CD4-positive, alpha-beta memory T cell (primary cell): ENCODE measurements around the gene AFAP1. TPM values are rescaled to one million over a fixed set of nuclear protein-coding genes. Genes with fewer than 3 reads are reported as not detected.

Source experiments
- CTCF ChIA-PET: fragments of 350-600 bp; sonication (Branson Sonifier 250); formaldehyde crosslinking; loops from one replicate; lab custom pipeline; 2021; ENCODE audit warnings: inconsistent platforms; ENCODE audit not compliant: partially characterized antibody; lab: Charles Lee
- POLR2A ChIA-PET: fragments of 350-600 bp; sonication (Branson Sonifier 250); formaldehyde crosslinking; loops from one replicate; lab custom pipeline; 2021; ENCODE audit not compliant: partially characterized antibody; lab: Charles Lee
- DNase-seq, 5 donors: peaks; one replicate each; pipeline versions ENCODE4 v3.0.0 to v3.0.0-alpha.2; 2020 to 2022; ENCODE audit warnings: mixed read lengths in 1 of 5
- H3K27ac ChIP-seq: one replicate; pipeline ENCODE4 v1.7.0; 2013; ENCODE audit warnings: low read depth, low read length
- H3K27me3 ChIP-seq: 2 replicates; pipeline ENCODE4 v1.7.0; 2013; ENCODE audit warnings: mild to moderate bottlenecking, low read length, moderate library complexity; ENCODE audit not compliant: insufficient read depth
- H3K36me3 ChIP-seq: 2 replicates; pipeline ENCODE4 v1.7.0; 2013; ENCODE audit warnings: mild to moderate bottlenecking, low read length, moderate library complexity; ENCODE audit not compliant: insufficient read depth
- H3K4me1 ChIP-seq: 2 replicates; pipeline ENCODE4 v1.7.0; 2013; ENCODE audit warnings: mild to moderate bottlenecking, low read length, moderate library complexity; ENCODE audit not compliant: insufficient read depth
- H3K4me3 ChIP-seq, 2 donors: one replicate each; pipeline ENCODE4 v1.7.0; 2013; ENCODE audit warnings: low read length in 2 of 2, mild to moderate bottlenecking in 1 of 2
- H3K9me3 ChIP-seq, 2 donors: one replicate each; pipeline ENCODE4 v1.7.0; 2013; ENCODE audit warnings: low read length in 2 of 2, control low read depth in 1 of 2; ENCODE audit not compliant: control insufficient read depth in 1 of 2
- H3K27ac Mint-ChIP-seq, 7 donors: one replicate each; pipeline ENCODE4 v1.8.0; 2020 to 2021; ENCODE audit warnings: mixed read lengths in 7 of 7, mild to moderate bottlenecking in 6 of 7, inconsistent platforms in 3 of 7, moderate library complexity in 3 of 7
- H3K27me3 Mint-ChIP-seq, 2 donors: one replicate each; pipeline ENCODE4 v1.8.0; 2020 to 2021; ENCODE audit warnings: mixed read lengths in 2 of 2
- H3K36me3 Mint-ChIP-seq, 2 donors: one replicate each; pipeline ENCODE4 v1.8.0; 2020 to 2021; ENCODE audit warnings: mixed read lengths in 2 of 2, inconsistent platforms in 1 of 2, mild to moderate bottlenecking in 1 of 2
- H3K4me1 Mint-ChIP-seq, 4 donors: one replicate each; pipeline ENCODE4 v1.8.0; 2020 to 2021; ENCODE audit warnings: mixed read lengths in 4 of 4, mild to moderate bottlenecking in 1 of 4
- H3K4me3 Mint-ChIP-seq, 8 donors: one replicate each; pipeline ENCODE4 v1.8.0; 2020 to 2021; ENCODE audit warnings: mixed read lengths in 8 of 8, mild to moderate bottlenecking in 7 of 8, moderate library complexity in 6 of 8, inconsistent platforms in 3 of 8
- H3K9me3 Mint-ChIP-seq, 8 donors: one replicate each; pipeline ENCODE4 v1.8.0; 2020 to 2021; ENCODE audit warnings: mixed read lengths in 8 of 8, mild to moderate bottlenecking in 5 of 8, inconsistent platforms in 3 of 8, moderate library complexity in 1 of 8
- intact Hi-C: fragments of 100-400 bp; cut with micrococcal nuclease; formaldehyde crosslinking; loops from one replicate; pipeline ENCODE4 v1.15.1; 2023
- polyA plus RNA-seq, 2 donors: library from polyadenylated mRNA; unstranded; fragments of 300-500 nt; fragmentation: Illumina TruSeq; gene quantifications; one replicate each; pipeline ENCODE4 v1.2.3, GENCODE V29; 2021
- total RNA-seq, 2 experiments: library from RNA; stranded (reverse); gene quantifications; one replicate each; pipeline ENCODE4 v1.2.3, GENCODE V29; 2021

Gene AFAP1
- total and polyA plus RNA-seq, 4 experiments from 2014 or later: 0.95 to 21.8 (median 12.6) TPM

DNA sequence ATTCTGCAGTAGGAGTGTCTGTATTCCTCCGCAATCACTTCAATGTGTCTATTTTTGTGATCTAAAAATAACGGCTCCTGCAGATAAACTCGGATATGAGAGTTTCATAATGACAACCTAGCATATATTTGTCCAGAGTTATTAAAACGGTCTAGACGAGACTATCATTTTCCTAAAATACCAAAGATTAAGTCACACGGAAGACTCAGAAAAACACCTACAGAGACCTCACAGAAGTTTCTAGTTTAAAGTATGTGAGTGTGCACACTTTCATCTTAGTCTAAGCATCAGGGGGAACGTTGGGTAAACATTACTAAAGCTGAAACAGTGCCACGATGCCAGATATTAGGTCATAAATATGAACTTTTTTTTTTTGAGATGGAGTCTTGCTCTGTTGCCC lies 156.9 kb downstream of the AFAP1 start:
- H3K4me3 ChIP-seq: no peak overlapping the region
- peaks cover 34 to 82% (median 63%) of the 10 kb centered on the region in 4 donors for H3K4me1 Mint-ChIP-seq
- H3K36me3 Mint-ChIP-seq: peaks cover 34 to 46% of the 10 kb centered on the region in 2 donors
- no peaks in the 10 kb centered on the region for H3K27me3 Mint-ChIP-seq
- peak overlapping the region; percentile 1 to 90 (median 72) for H3K27ac Mint-ChIP-seq
- no peaks in the 10 kb centered on the region for H3K9me3 Mint-ChIP-seq
- intact Hi-C loops: no loop called here
- H3K27ac ChIP-seq: no peak overlapping the region
- DNase-seq: no peak
- ChIA-PET CTCF (interaction anchor here (1.9 kb wide), 1 partner anchor 19 kb away, joined by 7 read pairs; no protein-coding TSS in a partner anchor), POLR2A (interaction anchor here (0.6 kb wide), 1 partner anchor 621 kb away, joined by 3 read pairs; no protein-coding TSS in a partner anchor)
- no peaks in the 10 kb centered on the region for H3K27me3 ChIP-seq
- H3K4me3 Mint-ChIP-seq: peak overlapping the region in 4 of 8 donors; percentile 24 to 78 (median 32)
- H3K9me3 ChIP-seq: no peaks in the 10 kb centered on the region
- no peaks in the 10 kb centered on the region for H3K36me3 ChIP-seq
- H3K4me1 ChIP-seq: peaks cover 32% of the 10 kb centered on the region

DNA sequence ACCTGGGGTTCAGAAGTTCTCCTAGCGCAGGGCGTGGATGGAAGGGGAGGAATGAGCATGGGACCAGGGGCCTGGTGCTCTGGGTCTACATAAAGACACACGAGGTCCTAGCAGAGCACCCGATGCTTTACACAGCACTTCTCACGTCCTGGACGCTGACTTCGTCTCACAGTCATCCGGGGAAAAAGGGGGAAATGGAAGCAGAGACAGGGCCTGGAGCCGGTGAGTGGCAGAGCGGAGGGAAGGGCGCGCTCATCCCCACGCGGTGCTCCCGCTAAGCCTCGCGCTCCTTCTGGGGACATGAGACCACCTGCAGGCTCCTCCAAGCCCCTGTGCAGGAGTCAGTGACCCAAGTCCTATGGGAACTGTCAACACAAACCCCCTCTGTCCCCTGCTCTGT lies 157.7 kb downstream of the AFAP1 start:
- Mint-ChIP-seq H3K27me3 (no peaks in the 10 kb centered on the region), H3K36me3 (peaks cover 39 to 50% of the 10 kb centered on the region in 2 donors), H3K4me1 (peaks cover 35 to 88% (median 66%) of the 10 kb centered on the region in 4 donors), H3K27ac (peak overlapping the region; percentile 22 to 90 (median 84)), H3K4me3 (peak overlapping the region in 4 of 8 donors; percentile 7 to 86 (median 44)), H3K9me3 (no peaks in the 10 kb centered on the region)
- Histone ChIP-seq H3K27me3 (no peaks in the 10 kb centered on the region), H3K9me3 (no peaks in the 10 kb centered on the region), H3K4me3 (no peak overlapping the region), H3K27ac (no peak overlapping the region), H3K4me1 (peaks cover 34% of the 10 kb centered on the region), H3K36me3 (no peaks in the 10 kb centered on the region)
- no peak for DNase-seq
- POLR2A ChIA-PET: no interaction called here
- CTCF ChIA-PET: interaction anchor here (1.9 kb wide), 1 partner anchor 20 kb away, joined by 7 read pairs; no protein-coding TSS in a partner anchor
- intact Hi-C loops: no loop called here

DNA sequence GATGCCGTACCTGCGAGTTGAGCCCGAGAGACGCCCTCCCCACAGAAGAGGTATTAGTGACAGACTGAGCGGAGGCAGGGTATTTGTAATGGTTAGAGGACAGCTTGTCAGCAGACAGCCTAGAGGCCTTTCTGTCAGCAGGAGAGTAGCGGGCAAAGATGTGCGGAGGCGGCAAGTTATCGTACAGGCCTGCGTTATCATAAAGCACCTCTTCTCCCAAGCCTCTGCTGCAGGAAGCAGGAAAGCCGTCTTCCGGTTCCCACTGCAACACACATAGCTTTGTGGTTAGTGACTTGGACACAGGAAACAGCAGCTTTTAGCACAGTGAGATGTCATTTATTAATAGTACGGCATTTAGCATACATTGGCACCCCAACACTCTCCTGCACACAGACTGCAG lies 158.3 kb downstream of the AFAP1 start:
- peaks cover 44 to 51% of the 10 kb centered on the region in 2 donors for H3K36me3 Mint-ChIP-seq
- peak overlapping the region; percentile 76 to 90 (median 84) for H3K27ac Mint-ChIP-seq
- intact Hi-C loops: no loop called here
- H3K27ac ChIP-seq: peak overlapping the region; percentile 13
- peak overlapping the region in 7 of 8 donors; percentile 54 to 86 (median 67) for H3K4me3 Mint-ChIP-seq
- H3K27me3 ChIP-seq: no peaks in the 10 kb centered on the region
- no peaks in the 10 kb centered on the region for H3K9me3 ChIP-seq
- no peaks in the 10 kb centered on the region for H3K36me3 ChIP-seq
- POLR2A ChIA-PET: no interaction called here
- CTCF ChIA-PET: interaction anchor here (1.9 kb wide), 1 partner anchor 21 kb away, joined by 7 read pairs; no protein-coding TSS in a partner anchor
- H3K4me1 Mint-ChIP-seq: peaks cover 39 to 91% (median 71%) of the 10 kb centered on the region in 4 donors
- H3K4me3 ChIP-seq: no peak overlapping the region
- H3K27me3 Mint-ChIP-seq: no peaks in the 10 kb centered on the region
- no peaks in the 10 kb centered on the region for H3K9me3 Mint-ChIP-seq
- no peak for DNase-seq
- peaks cover 36% of the 10 kb centered on the region for H3K4me1 ChIP-seq

DNA sequence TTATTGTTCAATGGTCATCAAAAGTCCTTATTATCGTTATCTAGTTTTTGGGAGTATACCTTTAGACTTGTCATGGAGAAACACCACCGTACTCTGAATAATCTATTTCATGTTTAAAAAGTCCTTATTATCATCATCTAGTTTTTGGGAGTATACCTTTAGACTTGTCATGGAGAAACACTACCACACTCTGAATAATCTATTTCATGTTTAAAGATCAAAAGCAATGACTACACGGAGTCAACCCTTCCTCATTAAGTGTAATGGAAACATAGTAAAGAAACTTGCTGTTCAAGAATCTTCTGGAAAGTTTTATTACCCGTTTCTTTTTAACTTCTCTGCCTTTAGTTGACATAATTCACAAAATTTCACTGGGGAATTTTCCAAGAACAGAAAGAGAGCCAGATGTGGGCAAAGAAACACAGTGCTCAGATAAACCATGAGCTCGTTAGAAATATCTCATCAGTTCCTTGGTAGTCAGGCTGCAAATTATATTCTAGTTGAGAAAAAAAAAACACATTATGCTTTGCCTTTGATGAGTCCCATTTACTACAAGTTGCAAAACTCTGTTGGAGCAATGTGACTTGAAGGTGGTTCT lies 158.8 kb downstream of the AFAP1 start:
- peaks cover 37 to 88% (median 69%) of the 10 kb centered on the region in 4 donors for H3K4me1 Mint-ChIP-seq
- H3K27me3 Mint-ChIP-seq: no peaks in the 10 kb centered on the region
- H3K4me3 Mint-ChIP-seq: peak overlapping the region in 6 of 8 donors; percentile 59 to 86 (median 70)
- Histone ChIP-seq H3K27me3 (no peaks in the 10 kb centered on the region), H3K4me3 (no peak overlapping the region), H3K36me3 (no peaks in the 10 kb centered on the region), H3K9me3 (no peaks in the 10 kb centered on the region), H3K4me1 (peaks cover 36% of the 10 kb centered on the region), H3K27ac (peak overlapping the region; percentile 13)
- no peaks in the 10 kb centered on the region for H3K9me3 Mint-ChIP-seq
- peaks cover 39 to 50% of the 10 kb centered on the region in 2 donors for H3K36me3 Mint-ChIP-seq
- POLR2A ChIA-PET: no interaction called here
- CTCF ChIA-PET: interaction anchor here (1.9 kb wide), 1 partner anchor 21 kb away, joined by 7 read pairs; no protein-coding TSS in a partner anchor
- no peak for DNase-seq
- intact Hi-C loops: no loop called here
- peak overlapping the region; percentile 76 to 90 (median 84) for H3K27ac Mint-ChIP-seq

DNA sequence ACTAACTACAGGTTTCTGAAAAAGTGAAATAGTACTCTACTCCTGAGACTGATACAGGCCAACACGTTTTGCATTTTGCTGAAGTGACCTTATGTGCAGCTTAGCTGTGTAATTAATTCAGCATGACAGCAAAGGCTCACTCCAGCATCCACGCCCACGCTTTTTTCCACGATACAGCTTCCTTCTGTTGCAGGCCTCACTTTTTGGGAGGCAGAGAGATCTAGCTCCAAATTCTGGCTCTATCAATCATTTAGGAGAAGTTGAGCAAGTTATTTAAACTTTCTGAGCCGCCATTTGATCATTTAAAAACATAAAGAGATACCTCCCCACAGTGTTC lies 160.3 kb downstream of the AFAP1 start:
- no peak overlapping the region for H3K4me3 ChIP-seq
- POLR2A ChIA-PET: no interaction called here
- DNase-seq: no peak
- Mint-ChIP-seq H3K27ac (peak overlapping the region in 5 of 7 donors; percentile 15 to 61 (median 52)), H3K36me3 (peaks cover 40 to 52% of the 10 kb centered on the region in 2 donors), H3K9me3 (no peaks in the 10 kb centered on the region), H3K4me1 (peaks cover 31 to 75% (median 58%) of the 10 kb centered on the region in 4 donors), H3K27me3 (no peaks in the 10 kb centered on the region), H3K4me3 (peak overlapping the region in 1 of 8 donors; percentile 27)
- peaks cover 36% of the 10 kb centered on the region for H3K4me1 ChIP-seq
- intact Hi-C loops: no loop called here
- no peaks in the 10 kb centered on the region for H3K9me3 ChIP-seq
- H3K27me3 ChIP-seq: no peaks in the 10 kb centered on the region
- H3K36me3 ChIP-seq: no peaks in the 10 kb centered on the region
- no peak overlapping the region for H3K27ac ChIP-seq
- CTCF ChIA-PET: no interaction called here

DNA sequence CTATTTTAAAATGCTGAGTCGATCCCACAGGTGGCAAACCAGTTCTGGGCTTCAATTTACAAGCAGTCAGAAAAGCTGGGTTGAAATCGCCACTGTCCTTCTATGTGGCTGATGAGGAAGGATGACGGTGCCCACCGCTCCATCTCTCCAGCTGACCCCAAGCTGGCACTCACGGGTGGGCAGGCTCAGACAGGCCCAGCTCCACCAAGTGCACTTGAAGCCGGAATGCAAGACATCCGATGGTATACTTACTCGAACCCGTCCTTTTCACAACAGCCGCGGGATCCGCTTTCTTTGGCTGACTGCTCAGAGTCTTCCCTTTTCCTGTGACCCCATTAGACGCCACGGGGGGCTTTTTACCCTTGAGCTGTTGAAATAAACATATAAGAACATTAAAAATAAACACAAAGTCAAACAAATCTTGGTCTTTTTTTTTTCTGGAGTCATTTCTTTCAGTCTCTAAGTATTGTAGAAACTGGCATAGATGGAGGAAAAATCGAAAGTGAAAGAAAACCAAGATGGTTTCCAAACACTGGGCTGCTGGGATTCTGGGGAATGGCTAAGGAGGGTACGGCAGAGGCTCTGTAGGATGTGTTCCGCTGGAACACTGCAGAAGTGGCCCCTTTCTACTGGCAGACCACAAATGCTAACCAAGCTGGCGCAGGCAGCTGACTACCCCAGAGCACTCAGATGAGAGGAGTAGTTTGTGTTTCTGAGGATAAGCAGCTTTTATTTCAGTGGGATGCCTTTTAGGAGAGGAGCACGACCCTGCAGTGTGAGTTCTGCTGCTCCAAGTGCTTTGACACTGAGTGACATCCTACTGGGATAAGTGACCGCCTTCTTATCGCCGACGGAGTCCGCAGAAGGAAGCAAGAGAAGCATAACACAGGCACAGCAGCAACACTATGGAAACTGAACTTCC lies 160.9 kb downstream of the AFAP1 start:
- H3K4me3 ChIP-seq: no peak overlapping the region
- H3K4me1 ChIP-seq: peaks cover 33% of the 10 kb centered on the region
- no peaks in the 10 kb centered on the region for H3K9me3 ChIP-seq
- no peak for DNase-seq
- H3K27ac ChIP-seq: no peak overlapping the region
- Mint-ChIP-seq H3K9me3 (no peaks in the 10 kb centered on the region), H3K36me3 (peaks cover 42 to 55% of the 10 kb centered on the region in 2 donors), H3K27ac (peak overlapping the region in 6 of 7 donors; percentile 8 to 83 (median 67)), H3K4me1 (peaks cover 31 to 69% (median 54%) of the 10 kb centered on the region in 4 donors), H3K4me3 (peak overlapping the region in 1 of 8 donors; percentile 39), H3K27me3 (no peaks in the 10 kb centered on the region)
- ChIA-PET CTCF (no interaction called here), POLR2A (no interaction called here)
- intact Hi-C loops: no loop called here
- H3K36me3 ChIP-seq: no peaks in the 10 kb centered on the region
- H3K27me3 ChIP-seq: no peaks in the 10 kb centered on the region
